Panc1 (cell line): Measurements from ENCODE around the gene TAF1A.

ENCODE experiments used
- POLR2AphosphoS5 ChIP-seq: IDR thresholded peaks from 2 replicates; pipeline ENCODE4 v1.6.1; 2012; ENCODE audit warnings: mild to moderate bottlenecking, low read depth, low read length, moderate library complexity
- SIN3A ChIP-seq: IDR thresholded peaks from 2 replicates; pipeline ENCODE4 v1.6.1; 2012; ENCODE audit warnings: low read depth, mild to moderate bottlenecking, low read length, moderate library complexity, borderline replicate concordance; ENCODE audit not compliant: insufficient read depth
- TCF7L2 ChIP-seq: IDR thresholded peaks from 2 replicates; pipeline ENCODE4 v1.6.1; 2011; ENCODE audit warnings: mild to moderate bottlenecking, low read depth, low read length, inconsistent platforms
- TF ChIP-seq, protein P1 (sequence below): fragments of 450-650 bp; IDR thresholded peaks from 2 replicates; pipeline ENCODE4 v1.5.1; 2017; ENCODE audit warnings: mild to moderate bottlenecking
- TF ChIP-seq, protein P2 (sequence below), 2 experiments: IDR thresholded peaks; 2 replicates each; pipeline ENCODE4 v1.6.1; 2011 to 2012; ENCODE audit warnings: low read depth in 2 of 2, control low read depth in 1 of 2, low read length in 1 of 2, mild to moderate bottlenecking in 1 of 2, moderate library complexity in 1 of 2; ENCODE audit not compliant: insufficient read depth in 1 of 2

DNA sequence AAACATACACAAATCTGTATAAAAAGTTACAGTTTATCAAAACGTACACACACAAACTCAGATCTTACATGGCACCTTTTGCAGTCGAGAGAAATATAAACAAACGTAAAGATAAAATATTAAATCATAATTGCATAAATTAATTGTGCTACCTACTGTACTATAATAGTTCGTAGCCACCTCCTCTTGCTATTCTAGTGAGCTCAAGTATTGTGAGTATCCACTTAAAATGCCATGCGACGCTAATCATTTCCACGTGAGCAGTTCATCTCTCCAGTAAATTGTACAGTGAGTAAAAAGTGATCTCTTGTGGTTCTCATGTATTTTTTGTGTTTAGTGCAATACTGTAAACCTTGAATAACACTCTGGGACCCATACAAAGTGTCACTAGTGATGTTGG, 34.5 kb upstream of the TAF1A start:
- TF ChIP-seq, protein P1, sequence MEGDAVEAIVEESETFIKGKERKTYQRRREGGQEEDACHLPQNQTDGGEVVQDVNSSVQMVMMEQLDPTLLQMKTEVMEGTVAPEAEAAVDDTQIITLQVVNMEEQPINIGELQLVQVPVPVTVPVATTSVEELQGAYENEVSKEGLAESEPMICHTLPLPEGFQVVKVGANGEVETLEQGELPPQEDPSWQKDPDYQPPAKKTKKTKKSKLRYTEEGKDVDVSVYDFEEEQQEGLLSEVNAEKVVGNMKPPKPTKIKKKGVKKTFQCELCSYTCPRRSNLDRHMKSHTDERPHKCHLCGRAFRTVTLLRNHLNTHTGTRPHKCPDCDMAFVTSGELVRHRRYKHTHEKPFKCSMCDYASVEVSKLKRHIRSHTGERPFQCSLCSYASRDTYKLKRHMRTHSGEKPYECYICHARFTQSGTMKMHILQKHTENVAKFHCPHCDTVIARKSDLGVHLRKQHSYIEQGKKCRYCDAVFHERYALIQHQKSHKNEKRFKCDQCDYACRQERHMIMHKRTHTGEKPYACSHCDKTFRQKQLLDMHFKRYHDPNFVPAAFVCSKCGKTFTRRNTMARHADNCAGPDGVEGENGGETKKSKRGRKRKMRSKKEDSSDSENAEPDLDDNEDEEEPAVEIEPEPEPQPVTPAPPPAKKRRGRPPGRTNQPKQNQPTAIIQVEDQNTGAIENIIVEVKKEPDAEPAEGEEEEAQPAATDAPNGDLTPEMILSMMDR, result no peak
- TF ChIP-seq POLR2AphosphoS5, result no peak
- TF ChIP-seq, protein P2, sequence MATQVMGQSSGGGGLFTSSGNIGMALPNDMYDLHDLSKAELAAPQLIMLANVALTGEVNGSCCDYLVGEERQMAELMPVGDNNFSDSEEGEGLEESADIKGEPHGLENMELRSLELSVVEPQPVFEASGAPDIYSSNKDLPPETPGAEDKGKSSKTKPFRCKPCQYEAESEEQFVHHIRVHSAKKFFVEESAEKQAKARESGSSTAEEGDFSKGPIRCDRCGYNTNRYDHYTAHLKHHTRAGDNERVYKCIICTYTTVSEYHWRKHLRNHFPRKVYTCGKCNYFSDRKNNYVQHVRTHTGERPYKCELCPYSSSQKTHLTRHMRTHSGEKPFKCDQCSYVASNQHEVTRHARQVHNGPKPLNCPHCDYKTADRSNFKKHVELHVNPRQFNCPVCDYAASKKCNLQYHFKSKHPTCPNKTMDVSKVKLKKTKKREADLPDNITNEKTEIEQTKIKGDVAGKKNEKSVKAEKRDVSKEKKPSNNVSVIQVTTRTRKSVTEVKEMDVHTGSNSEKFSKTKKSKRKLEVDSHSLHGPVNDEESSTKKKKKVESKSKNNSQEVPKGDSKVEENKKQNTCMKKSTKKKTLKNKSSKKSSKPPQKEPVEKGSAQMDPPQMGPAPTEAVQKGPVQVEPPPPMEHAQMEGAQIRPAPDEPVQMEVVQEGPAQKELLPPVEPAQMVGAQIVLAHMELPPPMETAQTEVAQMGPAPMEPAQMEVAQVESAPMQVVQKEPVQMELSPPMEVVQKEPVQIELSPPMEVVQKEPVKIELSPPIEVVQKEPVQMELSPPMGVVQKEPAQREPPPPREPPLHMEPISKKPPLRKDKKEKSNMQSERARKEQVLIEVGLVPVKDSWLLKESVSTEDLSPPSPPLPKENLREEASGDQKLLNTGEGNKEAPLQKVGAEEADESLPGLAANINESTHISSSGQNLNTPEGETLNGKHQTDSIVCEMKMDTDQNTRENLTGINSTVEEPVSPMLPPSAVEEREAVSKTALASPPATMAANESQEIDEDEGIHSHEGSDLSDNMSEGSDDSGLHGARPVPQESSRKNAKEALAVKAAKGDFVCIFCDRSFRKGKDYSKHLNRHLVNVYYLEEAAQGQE (IDR thresholded peaks at IDR 0.05; ENCODE audit: insufficient read depth in 1 of 2, low read depth in 2 of 2, low read length in 1 of 2), result no peak
- TF ChIP-seq SIN3A, result no peak
- no peak for TF ChIP-seq TCF7L2
